ENCODE data around the gene RIMS4. TPM values are rescaled to one million over a fixed set of nuclear protein-coding genes. Genes with fewer than 3 reads are reported as not detected.

Gene RIMS4
- polyA plus RNA-seq, 3 donors, result not detected

DNA sequence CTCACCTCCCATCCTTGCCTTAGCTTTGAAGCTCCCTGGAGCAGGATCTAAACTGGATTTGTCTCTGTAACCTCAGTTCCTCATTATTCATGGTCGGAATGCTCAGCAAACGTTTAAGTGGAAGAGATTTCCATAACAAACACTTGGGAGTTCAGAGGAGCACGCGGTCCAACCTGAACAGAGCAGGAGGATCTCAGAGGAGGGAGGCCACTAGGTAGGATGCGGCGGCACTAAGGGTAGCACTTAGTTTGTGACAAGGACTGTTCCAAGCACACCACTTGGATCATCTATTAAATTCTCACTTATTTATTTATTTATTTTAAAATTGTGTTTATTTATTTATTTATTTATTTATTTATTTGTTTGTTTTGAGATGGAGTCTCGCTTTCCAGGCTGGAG, 108.5 kb downstream of the RIMS4 start:
- no peak overlapping the region for H3K27ac ChIP-seq (ENCODE audit: low read depth in 1 of 2, low read length in 2 of 2)
- Mint-ChIP-seq H3K27ac (no peak overlapping the region), H3K4me1 (peaks cover 5% of the 10 kb centered on the region), H3K36me3 (no peaks in the 10 kb centered on the region), H3K27me3 (ENCODE audit: low read depth in 3 of 3) (peaks cover 1 to 2% (median 2%) of the 10 kb centered on the region in 3 donors), H3K4me3 (no peak overlapping the region), H3K9me3 (peaks cover 0 to 2% (median 0%) of the 10 kb centered on the region in 7 donors)
- no peaks in the 10 kb centered on the region for H3K27me3 ChIP-seq (ENCODE audit: control insufficient read depth in 2 of 2, insufficient read depth in 2 of 2, low read length in 2 of 2)
- no peaks in the 10 kb centered on the region for H3K79me2 ChIP-seq (ENCODE audit: insufficient read depth, low read length)
- WGBS (ENCODE audit: insufficient coverage), result 85% methylated on average over 4 of the region's 7 CpGs
- H3K36me3 ChIP-seq (replicated peaks in 1 of 2; ENCODE audit: control insufficient read depth in 1 of 2, insufficient read depth in 2 of 2, low read length in 2 of 2), result no peaks in the 10 kb centered on the region
- H3K4me2 ChIP-seq (replicated peaks; ENCODE audit: extremely low read depth, low read length, poor library complexity, severe bottlenecking), result no peak overlapping the region
- no peak overlapping the region for H2AFZ ChIP-seq (ENCODE audit: insufficient read depth, low read depth, low read length, poor library complexity, severe bottlenecking)
- no peaks in the 10 kb centered on the region for H3K4me1 ChIP-seq (ENCODE audit: control insufficient read depth in 1 of 2, insufficient read depth in 2 of 2, low read length in 2 of 2)
- DNase-seq, result no peak
- H4K20me1 ChIP-seq (ENCODE audit: insufficient read depth, low read length), result no peaks in the 10 kb centered on the region
- TF ChIP-seq, protein P1, sequence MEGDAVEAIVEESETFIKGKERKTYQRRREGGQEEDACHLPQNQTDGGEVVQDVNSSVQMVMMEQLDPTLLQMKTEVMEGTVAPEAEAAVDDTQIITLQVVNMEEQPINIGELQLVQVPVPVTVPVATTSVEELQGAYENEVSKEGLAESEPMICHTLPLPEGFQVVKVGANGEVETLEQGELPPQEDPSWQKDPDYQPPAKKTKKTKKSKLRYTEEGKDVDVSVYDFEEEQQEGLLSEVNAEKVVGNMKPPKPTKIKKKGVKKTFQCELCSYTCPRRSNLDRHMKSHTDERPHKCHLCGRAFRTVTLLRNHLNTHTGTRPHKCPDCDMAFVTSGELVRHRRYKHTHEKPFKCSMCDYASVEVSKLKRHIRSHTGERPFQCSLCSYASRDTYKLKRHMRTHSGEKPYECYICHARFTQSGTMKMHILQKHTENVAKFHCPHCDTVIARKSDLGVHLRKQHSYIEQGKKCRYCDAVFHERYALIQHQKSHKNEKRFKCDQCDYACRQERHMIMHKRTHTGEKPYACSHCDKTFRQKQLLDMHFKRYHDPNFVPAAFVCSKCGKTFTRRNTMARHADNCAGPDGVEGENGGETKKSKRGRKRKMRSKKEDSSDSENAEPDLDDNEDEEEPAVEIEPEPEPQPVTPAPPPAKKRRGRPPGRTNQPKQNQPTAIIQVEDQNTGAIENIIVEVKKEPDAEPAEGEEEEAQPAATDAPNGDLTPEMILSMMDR (IDR thresholded peaks at IDR 0.05), result no peak
- intact Hi-C loops (cut with micrococcal nuclease), result no loop called here
- no peaks in the 10 kb centered on the region for H3K9me3 ChIP-seq (replicated peaks in 1 of 2; ENCODE audit: control insufficient read depth in 1 of 2, insufficient read depth in 1 of 2, low read length in 2 of 2)
- H3K4me3 ChIP-seq (replicated peaks in 1 of 3; ENCODE audit: low read depth in 2 of 3, low read length in 3 of 3), result no peak overlapping the region
- no peak overlapping the region for H3K9ac ChIP-seq (ENCODE audit: insufficient read depth, low read length, poor library complexity, severe bottlenecking)

Other genes with a start within 250 kb of the RIMS4 start
- gene PKIG, start 228.0 kb downstream of the RIMS4 start, polyA plus RNA-seq, result 1 to 10 TPM in 1 of 3 donors, under 1 TPM in 2; 0.67 to 1.4 (median 0.84) TPM
- 10 to 100 TPM; 11.1 to 17.2 (median 15.6) TPM for gene ADA, start 158.8 kb downstream of the RIMS4 start, polyA plus RNA-seq
- not detected for gene CCN5, start 95.2 kb downstream of the RIMS4 start, polyA plus RNA-seq
- gene KCNK15, start 64.7 kb downstream of the RIMS4 start, polyA plus RNA-seq, result under 1 TPM in 1 of 3 donors, not detected in 2; 0.03 TPM
- gene YWHAB, start 75.2 kb upstream of the RIMS4 start, polyA plus RNA-seq, result 100 to 1,000 TPM; 126 to 654 (median 504) TPM
- 10 to 100 TPM in 1 of 3 donors, under 1 TPM in 1, not detected in 1; 0.21 to 69.1 TPM for gene PABPC1L, start 99.5 kb upstream of the RIMS4 start, polyA plus RNA-seq
- gene TOMM34, start 149.9 kb upstream of the RIMS4 start, polyA plus RNA-seq, result 1 to 10 TPM; 6.4 to 9.1 (median 7.7) TPM
- gene STK4, start 156.0 kb upstream of the RIMS4 start, polyA plus RNA-seq, result 100 to 1,000 TPM in 1 of 3 donors, 10 to 100 TPM in 2; 53.0 to 123 (median 69.9) TPM

All from CD14-positive monocyte (primary cell).